Activated CD8-positive, alpha-beta T cell treated with anti-CD3 and anti-CD28 coated beads for 36 hours (primary cell): ENCODE results near the gene SIK3. TPM values are rescaled to one million over a fixed set of nuclear protein-coding genes. Genes with fewer than 3 reads are reported as not detected.

Source experiments
- ATAC-seq: fragments of 200-7000 bp; cut with Tn5 transposase; one replicate; pipeline ENCODE4 v1.10.0; 2021; ENCODE audit warnings: mild to moderate bottlenecking, moderate library complexity
- CTCF ChIA-PET: fragments of 350-600 bp; sonication (Branson Sonifier 250); formaldehyde crosslinking; loops from one replicate; lab custom pipeline; 2021; ENCODE audit warnings: antibody characterized with exemption; lab: Charles Lee
- POLR2A ChIA-PET: fragments of 350-600 bp; sonication (Branson Sonifier 250); formaldehyde crosslinking; loops from one replicate; lab custom pipeline; 2021; ENCODE audit warnings: antibody characterized with exemption; lab: Charles Lee
- DNase-seq: peaks from one replicate; pipeline ENCODE4 v3.0.0-alpha.2; 2020
- H3K27ac Mint-ChIP-seq: one replicate; pipeline ENCODE4 v1.8.0; 2021; ENCODE audit warnings: mild to moderate bottlenecking, mixed read lengths
- H3K27me3 Mint-ChIP-seq: one replicate; pipeline ENCODE4 v1.8.0; 2021; ENCODE audit warnings: mixed read lengths
- H3K36me3 Mint-ChIP-seq: one replicate; pipeline ENCODE4 v1.8.0; 2021; ENCODE audit warnings: low read depth, mixed read lengths
- H3K4me1 Mint-ChIP-seq: one replicate; pipeline ENCODE4 v1.8.0; 2021; ENCODE audit warnings: low read depth, mixed read lengths
- H3K4me3 Mint-ChIP-seq: one replicate; pipeline ENCODE4 v1.8.0; 2021; ENCODE audit warnings: mild to moderate bottlenecking, moderate library complexity, mixed read lengths
- H3K9me3 Mint-ChIP-seq: one replicate; pipeline ENCODE4 v1.8.0; 2021; ENCODE audit warnings: mixed read lengths
- CTCF ChIP-seq: fragments of 200-600 bp; IDR thresholded peaks from one replicate; pipeline ENCODE4 v1.8.0; 2022; ENCODE audit warnings: antibody characterized with exemption, mild to moderate bottlenecking
- intact Hi-C: fragments of 100-400 bp; cut with micrococcal nuclease; formaldehyde crosslinking; loops from one replicate; pipeline ENCODE4 v1.10.0; 2022
- total RNA-seq, 2 experiments: library from RNA; stranded (reverse); gene quantifications; one replicate each; pipeline ENCODE4 v1.2.3, GENCODE V29; 2021

Gene SIK3
- total RNA-seq, 2 experiments from 2014 or later, result 18.7 to 24.1 TPM

- no peak for TF ChIP-seq CTCF
- Mint-ChIP-seq H3K4me1 (peaks cover 58% of the 10 kb centered on the region), H3K9me3 (no peaks in the 10 kb centered on the region), H3K27me3 (no peaks in the 10 kb centered on the region), H3K4me3 (no peak overlapping the region), H3K27ac (no peak overlapping the region), H3K36me3 (peaks cover 3% of the 10 kb centered on the region)
- intact Hi-C loops, result no loop called here
- CTCF ChIA-PET, result interaction anchor here (0.7 to 2.1 kb wide), 12 partner anchors 13 to 349 kb away, joined by 3 to 8 read pairs (median 3); partner anchors contain the start of gene SIK3
- DNase-seq (no peak), ATAC-seq (no peak)
- POLR2A ChIA-PET, result interaction anchor here (0.9 to 1.2 kb wide), 4 partner anchors 11 to 27 kb away, joined by 4 to 6 read pairs (median 5); no protein-coding TSS in a partner anchor
Measured at GRCh38 chr11:117076941-117077691, 21.1 kb downstream of the SIK3 start.

- Mint-ChIP-seq H3K27ac (no peak overlapping the region), H3K9me3 (no peaks in the 10 kb centered on the region), H3K4me1 (peaks cover 56% of the 10 kb centered on the region), H3K36me3 (peaks cover 3% of the 10 kb centered on the region), H3K4me3 (no peak overlapping the region), H3K27me3 (no peaks in the 10 kb centered on the region)
- intact Hi-C loops, result no loop called here
- DNase-seq (no peak), ATAC-seq (no peak)
- ChIA-PET CTCF (interaction anchor here (1.1 to 3.0 kb wide), 3 partner anchors 23 to 195 kb away, joined by 3 to 9 read pairs (median 5); no protein-coding TSS in a partner anchor), POLR2A (interaction anchor here (0.5 to 3.0 kb wide), 3 partner anchors 11 to 149 kb away, joined by 3 to 16 read pairs (median 9); no protein-coding TSS in a partner anchor)
- TF ChIP-seq CTCF, result no peak
Measured at GRCh38 chr11:117075186-117075585, 23.0 kb downstream of the SIK3 start.

GRCh38 chr11:117074119-117074518, 24.1 kb downstream of the SIK3 start:
- no peak for DNase-seq
- H3K27ac Mint-ChIP-seq, result peak overlapping the region; percentile 56
- ATAC-seq, result no peak
- POLR2A ChIA-PET, result interaction anchor here (0.5 to 3.0 kb wide), 6 partner anchors 10 to 126 kb away, joined by 3 to 16 read pairs (median 5); partner anchors contain the start of gene SIK3
- CTCF ChIA-PET, result interaction anchor here (0.7 to 3.0 kb wide), 7 partner anchors 10 to 88 kb away, joined by 3 to 9 read pairs (median 3); no protein-coding TSS in a partner anchor
- intact Hi-C loops, result no loop called here
- no peak for TF ChIP-seq CTCF
- no peaks in the 10 kb centered on the region for H3K9me3 Mint-ChIP-seq
- no peaks in the 10 kb centered on the region for H3K27me3 Mint-ChIP-seq
- peaks cover 63% of the 10 kb centered on the region for H3K4me1 Mint-ChIP-seq
- H3K4me3 Mint-ChIP-seq, result no peak overlapping the region
- peaks cover 5% of the 10 kb centered on the region for H3K36me3 Mint-ChIP-seq

GRCh38 chr11:117073539-117073938, 24.7 kb downstream of the SIK3 start:
- TF ChIP-seq CTCF, result no peak
- Mint-ChIP-seq H3K9me3 (no peaks in the 10 kb centered on the region), H3K27ac (peak overlapping the region; percentile 56), H3K36me3 (peaks cover 5% of the 10 kb centered on the region), H3K27me3 (no peaks in the 10 kb centered on the region), H3K4me1 (peaks cover 63% of the 10 kb centered on the region), H3K4me3 (no peak overlapping the region)
- no peak for DNase-seq
- ChIA-PET CTCF (interaction anchor here (0.7 to 3.0 kb wide), 10 partner anchors 11 to 193 kb away, joined by 3 to 9 read pairs (median 3); no protein-coding TSS in a partner anchor), POLR2A (interaction anchor here (0.5 to 3.0 kb wide), 7 partner anchors 10 to 126 kb away, joined by 3 to 16 read pairs (median 3); partner anchors contain the start of gene SIK3)
- peak; percentile 62 for ATAC-seq
- intact Hi-C loops, result no loop called here
